Measurements from ENCODE around the gene FOSL2. TPM values are rescaled to one million over a fixed set of nuclear protein-coding genes. Genes with fewer than 3 reads are reported as not detected.

The FOSL2 gene
- total RNA-seq, 1 donor from 2014 or later = 38.4 TPM

- no peaks in the 10 kb centered on the region for H3K27me3 Mint-ChIP-seq
Measured at GRCh38 chr2:28442328-28442727, 49.7 kb downstream of the FOSL2 start.

GRCh38 chr2:28444956-28445355 lies 52.3 kb downstream of the FOSL2 start:
- Mint-ChIP-seq H3K4me1 (ENCODE audit: low read depth) (no peaks in the 10 kb centered on the region), H3K36me3 (ENCODE audit: insufficient read depth) (no peaks in the 10 kb centered on the region), H3K4me3 (ENCODE audit: low read depth) (no peak overlapping the region), H3K27me3 (no peaks in the 10 kb centered on the region), H3K27ac (no peak overlapping the region), H3K9me3 (ENCODE audit: low read depth) (no peaks in the 10 kb centered on the region)
- no peak for TF ChIP-seq CTCF (IDR thresholded peaks at IDR 0.05; ENCODE audit: unreplicated experiment)
- DNase-seq (ENCODE audit: low spot score, unreplicated experiment) = no peak

More at GRCh38 chr2:28442328-28442727, 49.7 kb downstream of the FOSL2 start:
- Mint-ChIP-seq H3K4me1 (ENCODE audit: low read depth) (peaks cover 3% of the 10 kb centered on the region), H3K9me3 (ENCODE audit: low read depth) (no peaks in the 10 kb centered on the region), H3K27ac (no peak overlapping the region), H3K36me3 (ENCODE audit: insufficient read depth) (no peaks in the 10 kb centered on the region), H3K4me3 (ENCODE audit: low read depth) (no peak overlapping the region)
- TF ChIP-seq CTCF (IDR thresholded peaks at IDR 0.05; ENCODE audit: unreplicated experiment) = no peak
- no peak for DNase-seq (ENCODE audit: low spot score, unreplicated experiment)

- Mint-ChIP-seq H3K4me3 (ENCODE audit: low read depth) (no peak overlapping the region), H3K27me3 (no peaks in the 10 kb centered on the region), H3K4me1 (ENCODE audit: low read depth) (no peaks in the 10 kb centered on the region), H3K9me3 (ENCODE audit: low read depth) (no peaks in the 10 kb centered on the region), H3K36me3 (ENCODE audit: insufficient read depth) (no peaks in the 10 kb centered on the region), H3K27ac (no peak overlapping the region)
- TF ChIP-seq CTCF (IDR thresholded peaks at IDR 0.05; ENCODE audit: unreplicated experiment) = no peak
- DNase-seq (ENCODE audit: low spot score, unreplicated experiment) = no peak
Measured at GRCh38 chr2:28445448-28446258, 53.0 kb downstream of the FOSL2 start.

- no peaks in the 10 kb centered on the region for H3K36me3 Mint-ChIP-seq (ENCODE audit: insufficient read depth)
- H3K4me3 Mint-ChIP-seq (ENCODE audit: low read depth) = no peak overlapping the region
- H3K27me3 Mint-ChIP-seq = no peaks in the 10 kb centered on the region
- TF ChIP-seq CTCF (IDR thresholded peaks at IDR 0.05; ENCODE audit: unreplicated experiment) = no peak
- no peak overlapping the region for H3K27ac Mint-ChIP-seq
- no peaks in the 10 kb centered on the region for H3K9me3 Mint-ChIP-seq (ENCODE audit: low read depth)
- no peaks in the 10 kb centered on the region for H3K4me1 Mint-ChIP-seq (ENCODE audit: low read depth)
- no peak for DNase-seq (ENCODE audit: low spot score, unreplicated experiment)
Measured at GRCh38 chr2:28446531-28446930, 53.9 kb downstream of the FOSL2 start.

GRCh38 chr2:28447086-28447485 lies 54.4 kb downstream of the FOSL2 start:
- H3K4me1 Mint-ChIP-seq (ENCODE audit: low read depth) = no peaks in the 10 kb centered on the region
- H3K27ac Mint-ChIP-seq = no peak overlapping the region
- no peak for DNase-seq (ENCODE audit: low spot score, unreplicated experiment)
- H3K4me3 Mint-ChIP-seq (ENCODE audit: low read depth) = no peak overlapping the region
- no peaks in the 10 kb centered on the region for H3K36me3 Mint-ChIP-seq (ENCODE audit: insufficient read depth)
- no peaks in the 10 kb centered on the region for H3K9me3 Mint-ChIP-seq (ENCODE audit: low read depth)
- H3K27me3 Mint-ChIP-seq = no peaks in the 10 kb centered on the region
- TF ChIP-seq CTCF (IDR thresholded peaks at IDR 0.05; ENCODE audit: unreplicated experiment) = no peak

All from progenitor cell of endocrine pancreas (in vitro differentiated cells).